Smooth muscle cell (in vitro differentiated cells): ENCODE results near the gene MBOAT1. TPM values are rescaled to one million over a fixed set of nuclear protein-coding genes. Genes with fewer than 3 reads are reported as not detected.
"Not testable (repeated sequence)": the region's sequence is repeated elsewhere in the genome, so short reads cannot be mapped to it uniquely, and the experiment has no call there.

Experiments used
- DNase-seq: peaks from one replicate; lab custom pipeline; 2025; ENCODE audit not compliant: unreplicated experiment; lab: John Stamatoyannopoulos, UW
- H2AFZ ChIP-seq: fragments of 200-600 bp; sonication (generic); 2 replicates; pipeline ENCODE4 v1.6.0; 2016; ENCODE audit warnings: antibody characterized with exemption, low read depth, mild to moderate bottlenecking
- H3F3A ChIP-seq: fragments of 200-600 bp; sonication (generic); 2 replicates; pipeline ENCODE4 v1.6.0; 2017; ENCODE audit warnings: antibody characterized with exemption, low read depth
- H3K27ac ChIP-seq: fragments of 200-600 bp; sonication (generic); 2 replicates; pipeline ENCODE4 v1.5.1; 2016; ENCODE audit warnings: low read depth, mild to moderate bottlenecking
- H3K27me3 ChIP-seq: fragments of 200-600 bp; sonication (generic); 2 replicates; pipeline ENCODE4 v1.6.1; 2016; ENCODE audit warnings: low read depth, mild to moderate bottlenecking
- H3K36me3 ChIP-seq: fragments of 200-600 bp; sonication (generic); 2 replicates; pipeline ENCODE4 v1.5.1; 2016; ENCODE audit warnings: low read depth
- H3K4me1 ChIP-seq: fragments of 200-600 bp; sonication (generic); 2 replicates; pipeline ENCODE4 v1.5.1; 2016; ENCODE audit warnings: low read depth
- H3K4me2 ChIP-seq: fragments of 200-600 bp; sonication (generic); 2 replicates; pipeline ENCODE4 v1.6.0; 2016; ENCODE audit warnings: mild to moderate bottlenecking
- H3K4me3 ChIP-seq: fragments of 200-600 bp; sonication (generic); 2 replicates; pipeline ENCODE4 v1.5.1; 2016; ENCODE audit warnings: mild to moderate bottlenecking
- H3K79me2 ChIP-seq: fragments of 200-600 bp; sonication (generic); 2 replicates; pipeline ENCODE4 v1.6.0; 2016; ENCODE audit warnings: low read depth, mild to moderate bottlenecking
- H3K9ac ChIP-seq: fragments of 200-600 bp; sonication (generic); 2 replicates; pipeline ENCODE4 v1.6.0; 2016; ENCODE audit warnings: low read depth
- H3K9me3 ChIP-seq: fragments of 200-600 bp; sonication (generic); replicated peaks from 2 replicates; pipeline ENCODE4 v1.5.1; 2016; ENCODE audit warnings: low read depth
- H4K20me1 ChIP-seq: fragments of 200-600 bp; sonication (generic); 2 replicates; pipeline ENCODE4 v1.6.0; 2016; ENCODE audit warnings: low read depth
- CTCF ChIP-seq: fragments of 200-600 bp; sonication (generic); IDR thresholded peaks from 2 replicates; pipeline ENCODE4 v1.5.1; 2017; ENCODE audit warnings: borderline replicate concordance, mild to moderate bottlenecking, antibody characterized with exemption; ENCODE audit not compliant: insufficient read depth, poor library complexity, severe bottlenecking
- WGBS: methylation state at CpG from one replicate; pipeline ENCODE4 v1.1.7; 2016; ENCODE audit warnings: low lambda C conversion rate; 5-methylcytosine and 5-hydroxymethylcytosine counted together
- polyA plus RNA-seq: library from polyadenylated mRNA; unstranded; fragments of >200 nt; fragmentation: Nextera tagmentation; extraction: Ambion mirVana; gene quantifications from 2 replicates; pipeline ENCODE4 v1.2.1, GENCODE V29; 2016
- total RNA-seq: library from RNA; depleted of rRNA; stranded (reverse); fragments of >200 nt; gene quantifications from 2 replicates; pipeline ENCODE4 v1.2.3, GENCODE V29; 2014

The MBOAT1 gene
- total and polyA plus RNA-seq, 2 experiments from 2014 or later, result 0.73 to 2.5 TPM

- WGBS, result 94% methylated on average over 3 of the region's 3 CpGs
- no peak for TF ChIP-seq CTCF
Measured at GRCh38 chr6:20180935-20181334, 31.3 kb downstream of the MBOAT1 start.

GRCh38 chr6:20179287-20180045 is 32.8 kb downstream of the MBOAT1 start:
- not testable (repeated sequence) for H3F3A ChIP-seq, H3K9me3 ChIP-seq, H3K36me3 ChIP-seq, H3K9ac ChIP-seq, DNase-seq, H3K4me1 ChIP-seq, H3K27ac ChIP-seq, H2AFZ ChIP-seq, H3K27me3 ChIP-seq, H3K79me2 ChIP-seq, H3K4me2 ChIP-seq, H4K20me1 ChIP-seq, H3K4me3 ChIP-seq
- WGBS, result 80% methylated on average over 4 of the region's 4 CpGs

More at GRCh38 chr6:20180935-20181334, 31.3 kb downstream of the MBOAT1 start:
- Histone ChIP-seq H3K36me3 (no peaks in the 10 kb centered on the region), H3F3A (no peaks in the 10 kb centered on the region), H3K79me2 (no peaks in the 10 kb centered on the region), H3K4me1 (no peaks in the 10 kb centered on the region), H4K20me1 (no peaks in the 10 kb centered on the region), H3K9me3 (no peaks in the 10 kb centered on the region), H2AFZ (no peak overlapping the region), H3K4me2 (no peak overlapping the region), H3K9ac (no peak overlapping the region), H3K27ac (no peak overlapping the region), H3K4me3 (no peak overlapping the region), H3K27me3 (no peaks in the 10 kb centered on the region)
- DNase-seq, result no peak

- no peak overlapping the region for H3K9ac ChIP-seq
- no peaks in the 10 kb centered on the region for H4K20me1 ChIP-seq
- 85% methylated on average over 2 of the region's 2 CpGs for WGBS
- no peaks in the 10 kb centered on the region for H3K36me3 ChIP-seq
- H3K4me2 ChIP-seq, result no peak overlapping the region
- no peaks in the 10 kb centered on the region for H3K4me1 ChIP-seq
- H3F3A ChIP-seq, result no peaks in the 10 kb centered on the region
- H3K4me3 ChIP-seq, result no peak overlapping the region
- H2AFZ ChIP-seq, result no peak overlapping the region
- no peak for TF ChIP-seq CTCF
- DNase-seq, result no peak
- no peaks in the 10 kb centered on the region for H3K27me3 ChIP-seq
- no peaks in the 10 kb centered on the region for H3K79me2 ChIP-seq
- no peak overlapping the region for H3K27ac ChIP-seq
- H3K9me3 ChIP-seq, result no peaks in the 10 kb centered on the region
Measured at GRCh38 chr6:20178327-20178726, 33.9 kb downstream of the MBOAT1 start.

GRCh38 chr6:20175810-20176410 is 36.4 kb downstream of the MBOAT1 start:
- Histone ChIP-seq H3K4me2 (no peak overlapping the region), H3K79me2 (no peaks in the 10 kb centered on the region), H3K9ac (no peak overlapping the region), H3K4me3 (no peak overlapping the region), H3K27me3 (no peaks in the 10 kb centered on the region), H3K36me3 (no peaks in the 10 kb centered on the region), H3K4me1 (no peaks in the 10 kb centered on the region), H3F3A (no peaks in the 10 kb centered on the region), H4K20me1 (no peaks in the 10 kb centered on the region), H3K9me3 (no peaks in the 10 kb centered on the region), H3K27ac (no peak overlapping the region), H2AFZ (no peak overlapping the region)
- DNase-seq, result no peak
- no peak for TF ChIP-seq CTCF
- 99% methylated on average over 4 of the region's 4 CpGs for WGBS
